Activated T-cell treated with anti-CD3 and anti-CD28 coated beads, Interleukin-2, amount 50 U/mL, for 24 hours (primary cell): Measurements from ENCODE around the gene CBLL1.

Experiments used
- DNase-seq: peaks from one replicate; pipeline ENCODE4 v3.0.0-alpha.2; 2020
- H3K27ac Mint-ChIP-seq: 2 replicates; pipeline ENCODE4 v1.8.0; 2020; ENCODE audit warnings: mild to moderate bottlenecking, mixed read lengths
- H3K27me3 Mint-ChIP-seq: 2 replicates; pipeline ENCODE4 v1.8.0; 2020; ENCODE audit warnings: mixed read lengths
- H3K36me3 Mint-ChIP-seq: 2 replicates; pipeline ENCODE4 v1.8.0; 2020; ENCODE audit warnings: low read depth, mixed read lengths
- H3K4me1 Mint-ChIP-seq: 2 replicates; pipeline ENCODE4 v1.8.0; 2020; ENCODE audit warnings: low read depth, mixed read lengths
- H3K4me3 Mint-ChIP-seq: 2 replicates; pipeline ENCODE4 v1.8.0; 2020; ENCODE audit warnings: mild to moderate bottlenecking, moderate library complexity, mixed read lengths
- H3K9me3 Mint-ChIP-seq: 2 replicates; pipeline ENCODE4 v1.8.0; 2020; ENCODE audit warnings: mixed read lengths

CBLL1 gene

GRCh38 chr7:107778283-107778682, 34.3 kb downstream of the CBLL1 start:
- Mint-ChIP-seq H3K4me1 (peaks cover under 1% of the 10 kb centered on the region), H3K4me3 (no peak overlapping the region), H3K27ac (no peak overlapping the region), H3K9me3 (no peaks in the 10 kb centered on the region), H3K36me3 (no peaks in the 10 kb centered on the region), H3K27me3 (no peaks in the 10 kb centered on the region)
- DNase-seq, result no peak

GRCh38 chr7:107779647-107780099, 35.7 kb downstream of the CBLL1 start:
- H3K4me1 Mint-ChIP-seq, result no peaks in the 10 kb centered on the region

GRCh38 chr7:107782374-107782773, 38.4 kb downstream of the CBLL1 start:
- no peak overlapping the region for H3K4me3 Mint-ChIP-seq
- DNase-seq, result no peak
- H3K27ac Mint-ChIP-seq, result no peak overlapping the region
- no peaks in the 10 kb centered on the region for H3K27me3 Mint-ChIP-seq
- peaks cover 20% of the 10 kb centered on the region for H3K4me1 Mint-ChIP-seq
- no peaks in the 10 kb centered on the region for H3K9me3 Mint-ChIP-seq
- no peaks in the 10 kb centered on the region for H3K36me3 Mint-ChIP-seq

More at GRCh38 chr7:107779647-107780099, 35.7 kb downstream of the CBLL1 start:
- no peak overlapping the region for H3K27ac Mint-ChIP-seq
- DNase-seq, result no peak
- no peaks in the 10 kb centered on the region for H3K27me3 Mint-ChIP-seq
- no peaks in the 10 kb centered on the region for H3K9me3 Mint-ChIP-seq
- H3K36me3 Mint-ChIP-seq, result no peaks in the 10 kb centered on the region
- no peak overlapping the region for H3K4me3 Mint-ChIP-seq

- Mint-ChIP-seq H3K36me3 (no peaks in the 10 kb centered on the region), H3K4me1 (peaks cover 24% of the 10 kb centered on the region), H3K27me3 (no peaks in the 10 kb centered on the region), H3K4me3 (no peak overlapping the region), H3K27ac (no peak overlapping the region), H3K9me3 (no peaks in the 10 kb centered on the region)
- DNase-seq, result no peak
Observed at GRCh38 chr7:107783648-107784047, 39.7 kb downstream of the CBLL1 start.

GRCh38 chr7:107785170-107785569, 41.2 kb downstream of the CBLL1 start:
- Mint-ChIP-seq H3K27me3 (no peaks in the 10 kb centered on the region), H3K4me1 (peaks cover 24% of the 10 kb centered on the region), H3K4me3 (no peak overlapping the region), H3K27ac (no peak overlapping the region), H3K9me3 (no peaks in the 10 kb centered on the region), H3K36me3 (no peaks in the 10 kb centered on the region)
- DNase-seq, result no peak

GRCh38 chr7:107785926-107786325, 42.0 kb downstream of the CBLL1 start:
- no peak for DNase-seq
- H3K27me3 Mint-ChIP-seq, result no peaks in the 10 kb centered on the region
- peaks cover 24% of the 10 kb centered on the region for H3K4me1 Mint-ChIP-seq
- H3K36me3 Mint-ChIP-seq, result no peaks in the 10 kb centered on the region
- no peak overlapping the region for H3K4me3 Mint-ChIP-seq
- H3K27ac Mint-ChIP-seq, result no peak overlapping the region
- H3K9me3 Mint-ChIP-seq, result no peaks in the 10 kb centered on the region

- Mint-ChIP-seq H3K36me3 (no peaks in the 10 kb centered on the region), H3K4me3 (no peak overlapping the region), H3K9me3 (no peaks in the 10 kb centered on the region), H3K27me3 (no peaks in the 10 kb centered on the region), H3K27ac (no peak overlapping the region), H3K4me1 (peaks cover 24% of the 10 kb centered on the region)
- DNase-seq, result no peak
Observed at GRCh38 chr7:107788216-107788615, 44.3 kb downstream of the CBLL1 start.

GRCh38 chr7:107788662-107789061, 44.7 kb downstream of the CBLL1 start:
- H3K4me3 Mint-ChIP-seq, result no peak overlapping the region
- H3K36me3 Mint-ChIP-seq, result no peaks in the 10 kb centered on the region
- peaks cover 24% of the 10 kb centered on the region for H3K4me1 Mint-ChIP-seq
- no peak overlapping the region for H3K27ac Mint-ChIP-seq
- H3K9me3 Mint-ChIP-seq, result no peaks in the 10 kb centered on the region
- DNase-seq, result no peak
- no peaks in the 10 kb centered on the region for H3K27me3 Mint-ChIP-seq

GRCh38 chr7:107789647-107790046, 45.7 kb downstream of the CBLL1 start:
- Mint-ChIP-seq H3K27ac (no peak overlapping the region), H3K4me3 (no peak overlapping the region), H3K4me1 (peaks cover 24% of the 10 kb centered on the region), H3K36me3 (no peaks in the 10 kb centered on the region), H3K9me3 (no peaks in the 10 kb centered on the region), H3K27me3 (no peaks in the 10 kb centered on the region)
- DNase-seq, result no peak

- Mint-ChIP-seq H3K4me1 (peaks cover 4% of the 10 kb centered on the region), H3K36me3 (no peaks in the 10 kb centered on the region), H3K9me3 (no peaks in the 10 kb centered on the region), H3K4me3 (no peak overlapping the region), H3K27ac (no peak overlapping the region), H3K27me3 (no peaks in the 10 kb centered on the region)
- no peak for DNase-seq
Observed at GRCh38 chr7:107792364-107792763, 48.4 kb downstream of the CBLL1 start.

GRCh38 chr7:107799647-107800264, 55.8 kb downstream of the CBLL1 start:
- no peak for DNase-seq
- Mint-ChIP-seq H3K36me3 (no peaks in the 10 kb centered on the region), H3K9me3 (no peaks in the 10 kb centered on the region)

GRCh38 chr7:107803009-107803610, 59.2 kb downstream of the CBLL1 start, which contains the start of gene SLC26A3:
TSS of gene SLC26A3 (minus strand) at chr7:107803223. CDS start at chr7:107794509, 8,714 bp downstream.
- Mint-ChIP-seq H3K36me3 (no peaks in the 10 kb centered on the region), H3K27me3 (peaks cover 5% of the 10 kb centered on the region), H3K4me1 (no peaks in the 10 kb centered on the region), H3K9me3 (no peaks in the 10 kb centered on the region), H3K27ac (no peak within 1 kb of the TSS), H3K4me3 (no peak within 1 kb of the TSS)
- no peak for DNase-seq

More at GRCh38 chr7:107799647-107800264, 55.8 kb downstream of the CBLL1 start:
- Mint-ChIP-seq H3K4me3 (no peak overlapping the region), H3K27ac (no peak overlapping the region), H3K4me1 (no peaks in the 10 kb centered on the region), H3K27me3 (peaks cover 5% of the 10 kb centered on the region)

GRCh38 chr7:107809179-107809578, 65.2 kb downstream of the CBLL1 start:
- Mint-ChIP-seq H3K9me3 (no peaks in the 10 kb centered on the region), H3K4me3 (no peak overlapping the region), H3K4me1 (peaks cover 18% of the 10 kb centered on the region), H3K27ac (no peak overlapping the region), H3K27me3 (peaks cover 2% of the 10 kb centered on the region), H3K36me3 (no peaks in the 10 kb centered on the region)
- DNase-seq, result no peak

GRCh38 chr7:107810626-107811025, 66.7 kb downstream of the CBLL1 start:
- DNase-seq, result no peak
- H3K9me3 Mint-ChIP-seq, result no peaks in the 10 kb centered on the region
- H3K36me3 Mint-ChIP-seq, result no peaks in the 10 kb centered on the region
- H3K27ac Mint-ChIP-seq, result no peak overlapping the region
- no peak overlapping the region for H3K4me3 Mint-ChIP-seq
- peaks cover 32% of the 10 kb centered on the region for H3K4me1 Mint-ChIP-seq
- no peaks in the 10 kb centered on the region for H3K27me3 Mint-ChIP-seq
